Measurements from ENCODE around the gene AKAP6. TPM values are rescaled to one million over a fixed set of nuclear protein-coding genes. Genes with fewer than 3 reads are reported as not detected.

The AKAP6 gene
- total and polyA plus RNA-seq, 7 donors, result 0.60 to 56.2 (median 29.5) TPM; not detected in 1

GRCh38 chr14:32677129-32677780 lies 348.2 kb downstream of the AKAP6 start:
- H3K27me3 ChIP-seq, result no peaks in the 10 kb centered on the region
- 92 to 94% methylated on average over 5 of the region's 5 CpGs for WGBS, 2 donors
- peaks cover 0 to 4% (median 0%) of the 10 kb centered on the region in 4 donors for H3K36me3 ChIP-seq
- intact Hi-C loops (cut with DNase I), result no loop called here
- H3K4me1 ChIP-seq, result peaks cover 0 to 13% (median 0%) of the 10 kb centered on the region in 4 donors
- H3K4me3 ChIP-seq, result no peak overlapping the region
- TF ChIP-seq POLR2A (IDR thresholded peaks at IDR 0.05) (no peak), EP300 (IDR thresholded peaks at IDR 0.05) (no peak), POLR2AphosphoS5 (IDR thresholded peaks at IDR 0.05) (no peak), CTCF (IDR thresholded peaks at IDR 0.05) (no peak)
- no peak overlapping the region for H3K27ac ChIP-seq
- DNase-seq, result no peak
- no peaks in the 10 kb centered on the region for H3K9me3 ChIP-seq

- Histone ChIP-seq H3K4me1 (peaks cover 0 to 15% (median 0%) of the 10 kb centered on the region in 4 donors), H3K27me3 (no peaks in the 10 kb centered on the region), H3K36me3 (peaks cover 0 to 4% (median 0%) of the 10 kb centered on the region in 4 donors), H3K9me3 (no peaks in the 10 kb centered on the region), H3K27ac (no peak overlapping the region), H3K4me3 (no peak overlapping the region)
- WGBS, 2 donors, result 94 to 97% methylated on average over 3 of the region's 3 CpGs
- no peak for DNase-seq
- intact Hi-C loops (cut with DNase I), result no loop called here
- TF ChIP-seq CTCF (IDR thresholded peaks at IDR 0.05) (no peak), EP300 (IDR thresholded peaks at IDR 0.05) (no peak)
These were observed 349.0 kb downstream of the AKAP6 start for GRCh38 chr14:32678088-32678487.

- WGBS, 2 donors, result 74 to 78% methylated on average over 2 of the region's 2 CpGs
- peaks cover 0 to 15% (median 0%) of the 10 kb centered on the region in 4 donors for H3K4me1 ChIP-seq
- DNase-seq, result no peak
- H3K27me3 ChIP-seq, result no peaks in the 10 kb centered on the region
- peaks cover 0 to 4% (median 0%) of the 10 kb centered on the region in 4 donors for H3K36me3 ChIP-seq
- no peaks in the 10 kb centered on the region for H3K9me3 ChIP-seq
- no peak overlapping the region for H3K27ac ChIP-seq
- TF ChIP-seq POLR2AphosphoS5 (IDR thresholded peaks at IDR 0.05) (no peak), EP300 (IDR thresholded peaks at IDR 0.05) (no peak), CTCF (IDR thresholded peaks at IDR 0.05) (no peak), POLR2A (IDR thresholded peaks at IDR 0.05) (no peak)
- intact Hi-C loops (cut with DNase I), result no loop called here
- H3K4me3 ChIP-seq, result no peak overlapping the region
These were observed 351.0 kb downstream of the AKAP6 start for GRCh38 chr14:32679927-32680612.

DNA sequence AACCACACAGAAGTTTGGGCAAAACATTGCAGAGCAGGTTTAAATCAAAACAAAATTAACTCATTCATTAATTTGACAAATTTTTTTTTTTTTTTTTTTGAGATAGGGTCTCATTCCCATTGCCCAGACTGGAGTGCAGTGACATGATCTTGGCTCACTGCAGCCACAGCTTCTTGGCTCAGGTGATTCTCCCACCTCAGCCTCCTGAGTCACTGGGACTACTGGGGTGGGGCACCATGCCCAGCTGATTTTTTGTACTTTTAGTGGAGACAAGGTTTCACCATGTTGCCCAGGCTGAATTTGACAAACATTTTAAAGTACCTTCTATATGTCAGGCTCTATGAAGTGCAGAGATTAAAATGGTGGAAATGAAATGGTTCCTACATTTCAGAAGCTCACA lies 352.5 kb downstream of the AKAP6 start:
- H3K27ac ChIP-seq, result no peak overlapping the region
- no peaks in the 10 kb centered on the region for H3K27me3 ChIP-seq
- intact Hi-C loops (cut with DNase I), result no loop called here
- H3K36me3 ChIP-seq, result peaks cover 0 to 4% (median 0%) of the 10 kb centered on the region in 4 donors
- DNase-seq, result no peak
- no peak for TF ChIP-seq POLR2A (IDR thresholded peaks at IDR 0.05)
- TF ChIP-seq POLR2AphosphoS5 (IDR thresholded peaks at IDR 0.05), result no peak
- TF ChIP-seq EP300 (IDR thresholded peaks at IDR 0.05), result no peak
- no peak for TF ChIP-seq CTCF (IDR thresholded peaks at IDR 0.05)
- no peak overlapping the region for H3K4me3 ChIP-seq
- no peaks in the 10 kb centered on the region for H3K9me3 ChIP-seq
- peaks cover 0 to 15% (median 0%) of the 10 kb centered on the region in 4 donors for H3K4me1 ChIP-seq
